RWPE2 (cell line): ENCODE measurements around the gene VN1R5.

Source experiments
- ATAC-seq: fragments of 200-7000 bp; cut with Tn5 transposase; 3 replicates; pipeline ENCODE4 v1.9.1; 2021; ENCODE audit warnings: low read depth
- DNase-seq: peaks from one replicate; pipeline ENCODE4 v3.0.0-alpha.2; 2020; ENCODE audit warnings: low spot score
- H3K27ac ChIP-seq: fragments of 450-650 bp; 2 replicates; pipeline ENCODE4 v1.5.1; 2017; ENCODE audit warnings: mild to moderate bottlenecking; ENCODE audit not compliant: poor library complexity, severe bottlenecking
- H3K27me3 ChIP-seq: fragments of 250-450 bp; sonication (Bioruptor Pico); 2 replicates; pipeline ENCODE4 v1.5.1; 2021; ENCODE audit warnings: mild to moderate bottlenecking, moderate library complexity; ENCODE audit not compliant: insufficient read depth, poor library complexity, severe bottlenecking
- H3K36me3 ChIP-seq: fragments of 250-450 bp; sonication (Bioruptor Pico); 2 replicates; pipeline ENCODE4 v1.5.1; 2020; ENCODE audit warnings: low read depth, mild to moderate bottlenecking, moderate library complexity
- H3K4me1 ChIP-seq: fragments of 250-450 bp; sonication (Bioruptor Pico); 2 replicates; pipeline ENCODE4 v1.5.1; 2021; ENCODE audit warnings: mild to moderate bottlenecking, moderate library complexity; ENCODE audit not compliant: insufficient read depth, poor library complexity, severe bottlenecking
- H3K4me3 ChIP-seq: fragments of 250-450 bp; sonication (Bioruptor Pico); 2 replicates; pipeline ENCODE4 v1.5.1; 2021; ENCODE audit warnings: mild to moderate bottlenecking, moderate library complexity; ENCODE audit not compliant: severe bottlenecking
- H3K9me3 ChIP-seq: fragments of 250-450 bp; sonication (Bioruptor Pico); 2 replicates; pipeline ENCODE4 v1.5.1; 2021; ENCODE audit warnings: mild to moderate bottlenecking, moderate library complexity; ENCODE audit not compliant: severe bottlenecking
- CTCF ChIP-seq: fragments of 450-650 bp; IDR thresholded peaks from one replicate; pipeline ENCODE4 v1.5.1; 2017; ENCODE audit warnings: mild to moderate bottlenecking, moderate library complexity; ENCODE audit not compliant: poor library complexity, severe bottlenecking

The VN1R5 gene

GRCh38 chr1:247299723-247300381 is 44.0 kb downstream of the VN1R5 start:
- TF ChIP-seq CTCF, result no peak
- Histone ChIP-seq H3K9me3 (no peaks in the 10 kb centered on the region), H3K4me1 (no peaks in the 10 kb centered on the region), H3K27ac (no peak overlapping the region), H3K27me3 (no peaks in the 10 kb centered on the region), H3K4me3 (no peak overlapping the region), H3K36me3 (peaks cover 14% of the 10 kb centered on the region)
- DNase-seq, result no peak
- no peak for ATAC-seq

- Histone ChIP-seq H3K27me3 (no peaks in the 10 kb centered on the region), H3K4me3 (no peak overlapping the region), H3K4me1 (no peaks in the 10 kb centered on the region), H3K36me3 (peaks cover 19% of the 10 kb centered on the region), H3K27ac (no peak overlapping the region), H3K9me3 (no peaks in the 10 kb centered on the region)
- TF ChIP-seq CTCF, result no peak
- ATAC-seq (no peak), DNase-seq (no peak)
Observed at GRCh38 chr1:247300491-247301175, 44.8 kb downstream of the VN1R5 start.

- ATAC-seq (no peak), DNase-seq (no peak)
- Histone ChIP-seq H3K9me3 (no peaks in the 10 kb centered on the region), H3K4me3 (no peak overlapping the region), H3K27ac (no peak overlapping the region), H3K4me1 (no peaks in the 10 kb centered on the region), H3K36me3 (peaks cover 19% of the 10 kb centered on the region), H3K27me3 (no peaks in the 10 kb centered on the region)
- no peak for TF ChIP-seq CTCF
Observed at GRCh38 chr1:247301176-247301540, 45.3 kb downstream of the VN1R5 start.

- Histone ChIP-seq H3K9me3 (no peaks in the 10 kb centered on the region), H3K36me3 (peaks cover 33% of the 10 kb centered on the region)
Observed at GRCh38 chr1:247303216-247303615, 47.3 kb downstream of the VN1R5 start.

More at GRCh38 chr1:247303216-247303615, 47.3 kb downstream of the VN1R5 start:
- Histone ChIP-seq H3K4me3 (no peak overlapping the region), H3K27ac (no peak overlapping the region), H3K4me1 (no peaks in the 10 kb centered on the region), H3K27me3 (no peaks in the 10 kb centered on the region)
- DNase-seq (no peak), ATAC-seq (no peak)
- TF ChIP-seq CTCF, result no peak
